ENCODE data around the gene ABCG1.

Gene ABCG1

GRCh38 chr21:42293649-42294272 is 74.8 kb downstream of the ABCG1 start:
- no peak for TF ChIP-seq CTCF (IDR thresholded peaks at IDR 0.05; ENCODE audit: low read depth, low read length)
- in situ Hi-C loops (cut with HindIII; ENCODE audit: low sequenced_read_pairs), result no loop called here
- no peak overlapping the region for H3K4me3 ChIP-seq (ENCODE audit: low read depth, low read length)
- no peak for DNase-seq (ENCODE audit: low read depth, low spot score)

GRCh38 chr21:42294273-42294880 is 75.4 kb downstream of the ABCG1 start:
- DNase-seq (ENCODE audit: low read depth, low spot score), result no peak
- in situ Hi-C loops (cut with HindIII; ENCODE audit: low sequenced_read_pairs), result no loop called here
- TF ChIP-seq CTCF (IDR thresholded peaks at IDR 0.05; ENCODE audit: low read depth, low read length), result no peak
- no peak overlapping the region for H3K4me3 ChIP-seq (ENCODE audit: low read depth, low read length)

DNA sequence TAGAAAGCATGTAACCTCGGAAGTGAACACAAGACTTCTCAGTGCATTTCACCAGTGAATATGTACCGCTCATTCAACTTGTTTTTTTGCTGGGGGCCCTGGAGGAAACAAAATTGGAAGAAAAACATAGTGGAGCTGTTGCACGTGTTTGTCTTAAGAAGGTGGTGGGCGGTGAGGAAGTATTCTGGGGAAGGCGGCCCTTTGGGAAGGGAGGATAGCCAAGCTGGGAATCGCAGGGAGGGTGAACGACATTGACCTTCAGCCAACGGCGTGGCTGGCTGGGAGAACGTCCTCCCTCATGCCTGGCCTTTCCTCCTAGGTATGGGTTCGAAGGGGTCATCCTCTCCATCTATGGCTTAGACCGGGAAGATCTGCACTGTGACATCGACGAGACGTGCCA is 76.9 kb downstream of the ABCG1 start:
- H3K4me3 ChIP-seq (ENCODE audit: low read depth, low read length), result no peak overlapping the region
- in situ Hi-C loops (cut with HindIII; ENCODE audit: low sequenced_read_pairs), result no loop called here
- TF ChIP-seq CTCF (IDR thresholded peaks at IDR 0.05; ENCODE audit: low read depth, low read length), result no peak
- DNase-seq (ENCODE audit: low read depth, low spot score), result no peak

- TF ChIP-seq CTCF (IDR thresholded peaks at IDR 0.05; ENCODE audit: low read depth, low read length), result no peak
- H3K4me3 ChIP-seq (ENCODE audit: low read depth, low read length), result no peak overlapping the region
- in situ Hi-C loops (cut with HindIII; ENCODE audit: low sequenced_read_pairs), result no loop called here
- DNase-seq (ENCODE audit: low read depth, low spot score), result no peak
Observed at GRCh38 chr21:42296501-42296900, 77.6 kb downstream of the ABCG1 start.

DNA sequence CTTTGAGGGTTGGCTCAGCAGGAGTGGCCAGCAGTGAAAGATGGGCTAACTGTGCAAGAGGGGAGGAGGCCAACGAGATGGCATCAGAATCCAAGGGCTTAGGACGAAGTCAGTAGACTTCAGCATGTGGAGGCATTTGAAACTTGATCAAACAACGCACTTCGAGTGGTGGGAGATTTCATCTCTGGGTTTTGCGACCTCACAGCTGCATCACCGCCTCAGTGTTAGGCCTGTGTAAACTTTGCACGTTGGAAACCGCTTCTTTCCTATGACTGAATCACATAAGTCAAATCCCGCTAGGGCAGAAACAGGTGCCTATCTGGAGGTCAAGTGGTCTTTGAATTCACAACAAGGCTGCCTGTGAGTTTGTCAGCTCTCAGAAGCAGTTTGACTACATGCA is 78.4 kb downstream of the ABCG1 start:
- no peak for TF ChIP-seq CTCF (IDR thresholded peaks at IDR 0.05; ENCODE audit: low read depth, low read length)
- no peak overlapping the region for H3K4me3 ChIP-seq (ENCODE audit: low read depth, low read length)
- in situ Hi-C loops (cut with HindIII; ENCODE audit: low sequenced_read_pairs), result no loop called here
- no peak for DNase-seq (ENCODE audit: low read depth, low spot score)

DNA sequence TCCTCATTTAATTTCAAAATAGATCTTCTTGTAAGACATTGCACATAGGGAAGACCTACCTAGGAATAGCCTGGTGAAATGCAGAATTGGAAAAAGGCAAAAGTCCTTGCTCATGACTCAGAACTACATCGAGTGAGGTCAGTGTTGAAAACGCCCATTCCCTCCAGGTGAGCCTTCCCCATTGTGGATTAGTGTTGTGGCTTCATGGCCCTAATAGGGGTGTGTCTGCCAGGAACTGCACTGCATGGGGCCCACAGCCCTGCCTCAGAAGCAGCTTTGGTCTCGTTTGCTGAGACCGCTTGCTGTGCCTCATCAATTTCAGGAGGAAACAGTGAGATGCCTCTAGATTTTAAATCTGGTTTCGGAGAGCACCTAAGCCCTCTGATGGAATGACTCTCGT is 79.3 kb downstream of the ABCG1 start:
- DNase-seq (ENCODE audit: low read depth, low spot score), result no peak
- H3K4me3 ChIP-seq (ENCODE audit: low read depth, low read length), result no peak overlapping the region
- in situ Hi-C loops (cut with HindIII; ENCODE audit: low sequenced_read_pairs), result no loop called here
- TF ChIP-seq CTCF (IDR thresholded peaks at IDR 0.05; ENCODE audit: low read depth, low read length), result no peak
